ENCODE results near the gene TK2. TPM values are rescaled to one million over a fixed set of nuclear protein-coding genes. Genes with fewer than 3 reads are reported as not detected.
"Not testable (repeated sequence)": the region's sequence is repeated elsewhere in the genome, so short reads cannot be mapped to it uniquely, and the experiment has no call there.

The TK2 gene
- polyA plus RNA-seq (2011; rRNA removed) (38.9 and 42.7 TPM in 2 replicates), polyA minus RNA-seq (2011; rRNA and poly(A)+ RNA removed) (28.9 and 35.5 TPM in 2 replicates)

DNA sequence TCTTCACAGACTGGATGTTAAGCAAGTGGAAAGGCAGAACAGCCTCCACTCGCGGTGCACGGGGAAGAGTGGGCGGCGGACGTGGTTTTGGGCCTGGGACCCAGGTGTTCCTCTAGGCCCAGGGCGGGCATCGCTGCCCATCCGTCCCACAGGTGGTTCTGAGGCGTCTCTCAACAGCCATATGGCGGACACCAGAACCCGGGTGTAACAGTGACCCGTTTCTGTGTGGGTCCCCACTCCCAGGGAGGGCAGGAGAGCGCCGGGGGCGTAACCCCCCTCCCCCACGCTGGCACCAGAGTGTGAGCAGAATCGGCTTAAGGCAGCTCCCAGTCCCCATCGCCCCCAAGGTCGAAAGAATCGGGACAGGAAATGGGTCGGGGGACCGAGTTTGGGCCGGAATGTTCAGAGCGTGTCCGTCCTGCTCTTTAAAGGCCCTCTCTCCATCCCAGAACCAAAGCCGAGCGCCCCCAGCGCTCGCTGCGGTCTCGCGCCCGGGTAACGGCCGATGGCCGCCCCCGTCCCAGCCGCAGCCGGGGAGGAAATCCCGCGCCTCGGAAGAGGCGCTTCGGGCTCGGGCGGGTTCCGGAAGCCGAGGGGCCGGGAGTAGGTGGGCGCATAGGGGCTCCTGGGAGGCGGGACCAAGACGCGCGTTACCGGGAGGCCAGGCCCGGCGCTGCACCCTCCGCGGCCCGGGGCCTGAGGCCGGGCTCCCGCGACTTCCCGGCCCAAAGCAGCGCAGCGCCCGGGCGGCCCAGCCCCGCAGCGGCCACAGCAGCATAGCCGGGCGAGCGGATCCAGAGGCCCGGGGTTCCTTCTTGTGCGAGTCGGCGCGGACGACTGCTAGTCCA lies at the start of gene TK2:
TSS of gene TK2 (minus strand) at position 839 of the 848 bp plus-strand sequence. CDS start at position 778, 61 bp downstream.
- peak within 1 kb of the TSS; percentile 59 for H3K4me3 ChIP-seq (ENCODE audit: low read depth, low read length)
- CTCF ChIA-PET = interaction anchor here (1.1 to 1.8 kb wide), 3 partner anchors 10 to 31 kb away, joined by 3 to 4 read pairs (median 4); no protein-coding TSS in a partner anchor
- POLR2A ChIA-PET = no interaction called here
- H3K27me3 ChIP-seq (ENCODE audit: control insufficient read depth, insufficient read depth, low read length) = no peaks in the 10 kb centered on the region
- TF ChIP-seq, protein P1, sequence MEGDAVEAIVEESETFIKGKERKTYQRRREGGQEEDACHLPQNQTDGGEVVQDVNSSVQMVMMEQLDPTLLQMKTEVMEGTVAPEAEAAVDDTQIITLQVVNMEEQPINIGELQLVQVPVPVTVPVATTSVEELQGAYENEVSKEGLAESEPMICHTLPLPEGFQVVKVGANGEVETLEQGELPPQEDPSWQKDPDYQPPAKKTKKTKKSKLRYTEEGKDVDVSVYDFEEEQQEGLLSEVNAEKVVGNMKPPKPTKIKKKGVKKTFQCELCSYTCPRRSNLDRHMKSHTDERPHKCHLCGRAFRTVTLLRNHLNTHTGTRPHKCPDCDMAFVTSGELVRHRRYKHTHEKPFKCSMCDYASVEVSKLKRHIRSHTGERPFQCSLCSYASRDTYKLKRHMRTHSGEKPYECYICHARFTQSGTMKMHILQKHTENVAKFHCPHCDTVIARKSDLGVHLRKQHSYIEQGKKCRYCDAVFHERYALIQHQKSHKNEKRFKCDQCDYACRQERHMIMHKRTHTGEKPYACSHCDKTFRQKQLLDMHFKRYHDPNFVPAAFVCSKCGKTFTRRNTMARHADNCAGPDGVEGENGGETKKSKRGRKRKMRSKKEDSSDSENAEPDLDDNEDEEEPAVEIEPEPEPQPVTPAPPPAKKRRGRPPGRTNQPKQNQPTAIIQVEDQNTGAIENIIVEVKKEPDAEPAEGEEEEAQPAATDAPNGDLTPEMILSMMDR (IDR thresholded peaks at IDR 0.05; ENCODE audit: insufficient read depth, low read depth, low read length) = 0 out of 2 replicates have a peak, but pooled peaks have one; percentile 25
- peaks cover 1% of the 10 kb centered on the region; the same call in 1 of the 2 replicates for H3K36me3 ChIP-seq (ENCODE audit: control insufficient read depth, insufficient read depth, low read length)
- no peak for DNase-seq (ENCODE audit: low read depth)

DNA sequence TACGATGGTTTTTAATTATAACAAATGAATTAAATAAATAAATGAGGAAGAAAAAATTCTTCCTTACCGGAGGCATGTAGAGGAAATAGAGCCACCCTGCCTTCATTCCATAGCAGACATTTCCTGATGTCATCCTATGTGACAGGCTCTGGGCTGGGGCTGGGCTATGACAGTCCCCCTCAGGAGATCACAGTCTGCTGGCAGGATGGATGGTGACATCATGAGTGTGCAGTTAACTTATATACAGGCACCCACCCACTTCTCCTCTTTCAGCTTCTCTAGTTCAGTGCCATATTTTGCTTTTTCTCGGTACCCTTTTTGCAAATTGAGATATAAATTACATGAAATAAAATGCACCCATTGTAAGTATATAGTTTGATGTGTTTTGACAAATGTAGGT lies 48.2 kb upstream of the TK2 start:
- Histone ChIP-seq H3K27me3 (ENCODE audit: control insufficient read depth, insufficient read depth, low read length) (peaks cover 4% of the 10 kb centered on the region), H3K4me3 (ENCODE audit: low read depth, low read length) (no peak overlapping the region), H3K36me3 (ENCODE audit: control insufficient read depth, insufficient read depth, low read length) (no peaks in the 10 kb centered on the region)
- TF ChIP-seq, protein P1 (IDR thresholded peaks at IDR 0.05; ENCODE audit: insufficient read depth, low read depth, low read length) = no peak
- ChIA-PET CTCF (interaction anchor here (1.2 to 1.5 kb wide), 2 partner anchors 19 to 38 kb away, joined by 3 read pairs; partner anchors contain the start of gene CMTM2), POLR2A (no interaction called here)
- no peak for DNase-seq (ENCODE audit: low read depth)

DNA sequence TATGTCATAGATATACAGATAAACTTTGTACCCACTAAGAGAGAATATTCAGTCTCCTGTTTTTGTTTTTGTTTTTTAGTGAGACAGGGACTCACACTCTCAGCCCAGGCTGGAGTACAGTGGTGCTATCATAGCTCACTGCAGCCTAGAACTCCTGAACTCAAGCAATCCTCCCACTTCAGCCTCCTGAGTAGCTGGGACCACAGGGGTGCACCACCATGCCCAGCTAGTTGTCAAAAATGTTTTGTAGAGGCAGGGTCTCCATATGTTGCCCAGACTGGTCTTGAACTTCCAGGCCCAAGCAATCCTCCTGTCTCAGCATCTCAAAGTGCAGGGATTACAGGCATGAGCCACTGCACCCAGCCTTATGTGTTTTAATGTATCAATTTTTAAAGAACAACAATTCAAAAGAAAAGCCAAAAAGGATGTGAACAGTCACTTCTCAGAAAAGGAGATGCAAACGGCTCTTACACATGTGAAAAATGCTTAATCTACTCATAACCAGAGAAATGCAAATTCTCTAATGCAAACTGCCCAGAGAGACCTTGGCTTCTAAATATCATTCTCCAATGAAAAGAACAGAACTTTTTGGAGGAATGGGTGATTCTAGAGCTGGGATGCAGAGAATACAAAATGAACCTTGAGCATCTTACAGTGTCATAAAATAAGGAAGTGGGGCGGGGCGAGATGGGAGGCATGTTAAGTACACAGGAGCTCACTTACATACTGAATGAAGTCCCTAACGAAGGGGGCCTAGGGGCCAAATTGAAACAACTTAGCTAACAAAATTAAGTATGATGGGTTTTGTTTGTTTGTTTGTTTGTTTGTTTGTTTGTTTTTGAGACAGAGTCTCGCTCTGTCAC lies 47.3 kb upstream of the TK2 start:
- Histone ChIP-seq H3K36me3 (ENCODE audit: control insufficient read depth, insufficient read depth, low read length) (no peaks in the 10 kb centered on the region), H3K4me3 (ENCODE audit: low read depth, low read length) (no peak overlapping the region), H3K27me3 (ENCODE audit: control insufficient read depth, insufficient read depth, low read length) (peaks cover 3% of the 10 kb centered on the region)
- POLR2A ChIA-PET = no interaction called here
- CTCF ChIA-PET = interaction anchor here (1.1 to 1.5 kb wide), 3 partner anchors 18 to 190 kb away, joined by 3 read pairs; partner anchors contain the start of gene CMTM2
- DNase-seq (ENCODE audit: low read depth) = no peak
- TF ChIP-seq, protein P1 (IDR thresholded peaks at IDR 0.05; ENCODE audit: insufficient read depth, low read depth, low read length) = no peak

DNA sequence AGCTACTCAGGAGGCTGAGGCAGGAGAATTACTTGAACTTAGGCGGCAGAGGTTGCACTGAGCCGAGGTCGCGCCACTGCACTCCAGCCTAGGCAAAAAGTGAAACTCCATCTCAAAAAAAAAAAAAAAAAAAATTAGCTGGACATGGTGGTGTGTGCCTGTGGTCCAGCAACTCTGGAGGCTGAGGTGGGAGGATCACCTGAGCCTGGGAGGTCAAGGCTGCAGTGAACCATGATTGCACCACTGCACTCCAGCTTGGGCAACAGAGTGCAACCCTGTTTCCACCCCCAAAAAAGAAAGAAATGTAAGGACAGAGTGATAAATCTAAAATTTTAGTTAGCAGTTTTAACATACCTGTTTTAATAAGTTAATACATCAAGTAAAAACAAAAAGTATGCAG lies 46.6 kb upstream of the TK2 start:
- H3K27me3 ChIP-seq (ENCODE audit: control insufficient read depth, insufficient read depth, low read length); H3K36me3 ChIP-seq (ENCODE audit: control insufficient read depth, insufficient read depth, low read length); DNase-seq (ENCODE audit: low read depth); H3K4me3 ChIP-seq (ENCODE audit: low read depth, low read length); POLR2A ChIA-PET: not testable (repeated sequence)
- CTCF ChIA-PET = interaction anchor here (1.1 to 1.2 kb wide), 2 partner anchors 146 to 190 kb away, joined by 3 read pairs; no protein-coding TSS in a partner anchor

DNA sequence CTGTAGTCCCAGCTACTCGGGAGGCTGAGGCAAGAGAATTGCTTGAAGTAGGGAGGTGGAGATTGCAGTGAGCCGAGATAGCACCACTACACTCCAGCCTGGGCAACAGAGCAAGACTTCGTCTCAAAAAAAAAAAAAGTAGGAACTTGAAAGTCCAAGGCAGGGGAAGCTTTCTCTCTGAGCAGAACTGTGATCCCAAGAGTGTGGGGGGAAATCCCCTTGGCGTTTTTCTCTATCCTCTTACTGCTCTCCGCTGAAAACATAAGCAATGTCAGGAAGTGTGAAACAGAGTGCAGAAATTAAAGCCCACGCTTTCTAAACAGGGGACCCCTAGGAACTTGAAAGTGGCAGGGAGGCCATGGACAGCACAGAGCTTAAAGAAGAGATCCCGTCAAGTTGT lies 44.8 kb upstream of the TK2 start:
- Histone ChIP-seq H3K4me3 (ENCODE audit: low read depth, low read length) (no peak overlapping the region), H3K27me3 (ENCODE audit: control insufficient read depth, insufficient read depth, low read length) (peaks cover 7% of the 10 kb centered on the region), H3K36me3 (ENCODE audit: control insufficient read depth, insufficient read depth, low read length) (no peaks in the 10 kb centered on the region)
- POLR2A ChIA-PET = no interaction called here
- TF ChIP-seq, protein P1 (IDR thresholded peaks at IDR 0.05; ENCODE audit: insufficient read depth, low read depth, low read length) = no peak
- DNase-seq (ENCODE audit: low read depth) = no peak
- CTCF ChIA-PET = interaction anchor here (1.2 kb wide), 1 partner anchor 188 kb away, joined by 5 read pairs; no protein-coding TSS in a partner anchor
